HEK293 (cell line): ENCODE measurements around the gene BEST1.

ENCODE experiments used
- IKZF3 ChIP-seq: fragments of 450-650 bp; IDR thresholded peaks from 2 replicates; pipeline ENCODE4 v1.5.0; 2018; ENCODE audit warnings: missing biosample characterization, mild to moderate bottlenecking, missing genetic modification characterization, moderate library complexity
- INSM2 ChIP-seq: fragments of 450-650 bp; formaldehyde crosslinking; IDR thresholded peaks from 2 replicates; pipeline ENCODE4 v1.5.1; 2016; ENCODE audit warnings: missing biosample characterization, missing genetic modification characterization
- KLF8 ChIP-seq: fragments of 450-650 bp; formaldehyde crosslinking; IDR thresholded peaks from 2 replicates; pipeline ENCODE4 v1.5.1; 2016; ENCODE audit warnings: missing biosample characterization, missing genetic modification characterization
- KLF9 ChIP-seq: fragments of 450-650 bp; formaldehyde crosslinking; IDR thresholded peaks from 2 replicates; pipeline ENCODE4 v1.5.1; 2016; ENCODE audit warnings: missing biosample characterization, missing genetic modification characterization, low read depth
- MYNN ChIP-seq: fragments of 450-650 bp; formaldehyde crosslinking; IDR thresholded peaks from 2 replicates; pipeline ENCODE4 v1.5.1; 2016; ENCODE audit warnings: missing biosample characterization, missing genetic modification characterization, borderline replicate concordance
- OSR2 ChIP-seq: fragments of 450-650 bp; formaldehyde crosslinking; IDR thresholded peaks from 2 replicates; pipeline ENCODE4 v1.5.1; 2016; ENCODE audit warnings: missing biosample characterization, missing genetic modification characterization
- PRDM10 ChIP-seq: fragments of 450-650 bp; formaldehyde crosslinking; IDR thresholded peaks from 2 replicates; pipeline ENCODE4 v1.5.1; 2016; ENCODE audit warnings: missing biosample characterization, missing genetic modification characterization
- REST ChIP-seq: fragments of 450-650 bp; formaldehyde crosslinking; IDR thresholded peaks from 2 replicates; pipeline ENCODE4 v1.5.1; 2016; ENCODE audit warnings: missing biosample characterization, missing genetic modification characterization
- SCRT2 ChIP-seq: fragments of 450-650 bp; formaldehyde crosslinking; IDR thresholded peaks from 2 replicates; pipeline ENCODE4 v1.5.1; 2016; ENCODE audit warnings: missing biosample characterization, missing genetic modification characterization
- SP2 ChIP-seq: fragments of 450-650 bp; formaldehyde crosslinking; IDR thresholded peaks from 2 replicates; pipeline ENCODE4 v1.5.1; 2016; ENCODE audit warnings: missing biosample characterization, missing genetic modification characterization
- SP3 ChIP-seq: fragments of 450-650 bp; formaldehyde crosslinking; IDR thresholded peaks from 2 replicates; pipeline ENCODE4 v1.5.1; 2016; ENCODE audit warnings: missing biosample characterization, missing genetic modification characterization
- SP7 ChIP-seq: fragments of 450-650 bp; formaldehyde crosslinking; IDR thresholded peaks from 2 replicates; pipeline ENCODE4 v1.5.1; 2016; ENCODE audit warnings: missing biosample characterization, missing genetic modification characterization
- YY1 ChIP-seq: fragments of 450-650 bp; formaldehyde crosslinking; IDR thresholded peaks from 2 replicates; pipeline ENCODE4 v1.5.1; 2018; ENCODE audit warnings: missing biosample characterization, missing genetic modification characterization
- YY2 ChIP-seq: fragments of 450-650 bp; formaldehyde crosslinking; IDR thresholded peaks from 2 replicates; pipeline ENCODE4 v1.5.1; 2016; ENCODE audit warnings: missing biosample characterization, missing genetic modification characterization
- ZBTB8A ChIP-seq: fragments of 450-650 bp; formaldehyde crosslinking; IDR thresholded peaks from 2 replicates; pipeline ENCODE4 v1.5.1; 2016; ENCODE audit warnings: missing biosample characterization, missing genetic modification characterization
- ZEB2 ChIP-seq: fragments of 450-650 bp; formaldehyde crosslinking; IDR thresholded peaks from 2 replicates; pipeline ENCODE4 v1.5.1; 2016; ENCODE audit warnings: missing biosample characterization, missing genetic modification characterization
- ZFHX2 ChIP-seq: fragments of 450-650 bp; formaldehyde crosslinking; conservative IDR thresholded peaks from 2 replicates; pipeline ENCODE4 v1.5.1; 2016; ENCODE audit warnings: missing biosample characterization, missing genetic modification characterization
- ZFP3 ChIP-seq: fragments of 450-650 bp; formaldehyde crosslinking; IDR thresholded peaks from 2 replicates; pipeline ENCODE4 v1.5.1; 2016; ENCODE audit warnings: low read depth, missing biosample characterization, missing genetic modification characterization
- ZNF24 ChIP-seq: fragments of 450-650 bp; formaldehyde crosslinking; IDR thresholded peaks from 2 replicates; pipeline ENCODE4 v1.5.1; 2016; ENCODE audit warnings: missing biosample characterization, missing genetic modification characterization
- ZNF341 ChIP-seq: fragments of 450-650 bp; formaldehyde crosslinking; IDR thresholded peaks from 2 replicates; pipeline ENCODE4; 2016; ENCODE audit warnings: low read depth, missing biosample characterization, missing genetic modification characterization
- ZNF423 ChIP-seq: fragments of 450-650 bp; formaldehyde crosslinking; IDR thresholded peaks from 2 replicates; pipeline ENCODE4 v1.5.1; 2016; ENCODE audit warnings: missing biosample characterization, missing genetic modification characterization
- ZNF629 ChIP-seq: fragments of 450-650 bp; formaldehyde crosslinking; IDR thresholded peaks from 2 replicates; pipeline ENCODE4 v1.5.1; 2017; ENCODE audit warnings: missing biosample characterization, missing genetic modification characterization
- TF ChIP-seq, protein P1 (sequence below): fragments of 450-650 bp; formaldehyde crosslinking; IDR thresholded peaks from 2 replicates; pipeline ENCODE4 v1.5.1; 2017; ENCODE audit warnings: missing biosample characterization, missing genetic modification characterization
- TF ChIP-seq, protein P2 (sequence below): fragments of 450-650 bp; formaldehyde crosslinking; IDR thresholded peaks from 2 replicates; pipeline ENCODE4 v1.5.1; 2016; ENCODE audit warnings: missing biosample characterization, missing genetic modification characterization

The BEST1 gene

DNA sequence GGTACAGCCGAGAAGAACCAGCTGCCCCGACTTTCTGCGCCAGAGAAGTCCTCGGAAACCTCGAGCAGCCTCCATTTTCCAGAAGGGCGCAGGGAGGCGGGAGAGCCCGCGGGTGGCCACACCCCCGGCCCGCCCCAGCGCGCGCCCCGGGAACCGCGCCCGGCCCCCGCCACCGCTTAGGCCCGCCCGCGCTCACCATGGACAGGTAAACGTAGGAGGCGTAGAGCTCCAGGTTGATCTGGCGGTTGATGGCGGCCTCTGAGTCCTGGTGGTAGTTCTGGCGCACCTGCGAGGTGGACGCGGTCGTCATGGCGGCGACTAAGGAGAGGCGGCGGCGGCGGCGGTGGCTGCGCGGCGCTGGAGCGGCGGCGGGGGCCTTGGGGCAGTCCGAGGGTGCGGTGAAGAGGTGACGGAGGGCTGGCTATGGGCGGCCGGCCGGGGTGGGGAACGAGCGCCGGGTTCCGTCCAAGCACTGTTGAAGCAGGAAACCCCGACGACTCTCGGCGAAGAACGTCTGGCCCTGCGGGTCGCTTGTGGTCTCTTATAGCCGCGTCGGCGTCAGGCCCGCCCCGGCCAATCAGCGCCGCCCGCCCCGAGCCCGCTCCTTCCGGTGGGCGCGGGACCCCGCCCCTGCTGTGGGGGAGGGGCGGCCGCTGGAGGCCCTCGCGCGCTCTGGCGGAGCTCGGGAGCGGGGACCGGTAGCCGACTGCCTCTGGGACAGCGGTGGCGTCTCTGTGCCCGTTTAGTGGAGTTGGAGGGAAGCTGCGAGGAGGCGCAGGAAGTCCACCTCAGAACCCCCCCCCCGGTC is 17.2 kb downstream of the BEST1 start, which contains the start of gene FTH1 (continued):
- peak; percentile 53; the same call in 1 of the 2 replicates for TF ChIP-seq PRDM10 (tag by site-specific recombination)
- TF ChIP-seq IKZF3 (tag by site-specific recombination): peak; percentile 45; the same call in 1 of the 2 replicates
- TF ChIP-seq YY2: peak; percentile 12; the same call in 1 of the 2 replicates
- no peak for TF ChIP-seq SP7 (tag by site-specific recombination)
- no peak for TF ChIP-seq ZNF24 (tag by site-specific recombination)
- peak; percentile 54; the same call in 1 of the 2 replicates for TF ChIP-seq ZBTB8A (tag by site-specific recombination)
- peak; percentile 71; the same call in 1 of the 2 replicates for TF ChIP-seq ZEB2 (tag by site-specific recombination)
- peak; percentile 86 for TF ChIP-seq OSR2 (tag by site-specific recombination)
- TF ChIP-seq YY1 (tag by site-specific recombination): peak; percentile 61; the same call in 1 of the 2 replicates
- peak; percentile 70 for TF ChIP-seq ZFHX2 (tag by site-specific recombination)
- 0 out of 2 replicates have a peak, but pooled peaks have one; percentile 26 for TF ChIP-seq SCRT2 (tag by site-specific recombination)
- TF ChIP-seq INSM2 (tag by site-specific recombination): no peak
- peak; percentile 30; the same call in 1 of the 2 replicates for TF ChIP-seq SP3 (tag by site-specific recombination)
- TF ChIP-seq, protein P1, sequence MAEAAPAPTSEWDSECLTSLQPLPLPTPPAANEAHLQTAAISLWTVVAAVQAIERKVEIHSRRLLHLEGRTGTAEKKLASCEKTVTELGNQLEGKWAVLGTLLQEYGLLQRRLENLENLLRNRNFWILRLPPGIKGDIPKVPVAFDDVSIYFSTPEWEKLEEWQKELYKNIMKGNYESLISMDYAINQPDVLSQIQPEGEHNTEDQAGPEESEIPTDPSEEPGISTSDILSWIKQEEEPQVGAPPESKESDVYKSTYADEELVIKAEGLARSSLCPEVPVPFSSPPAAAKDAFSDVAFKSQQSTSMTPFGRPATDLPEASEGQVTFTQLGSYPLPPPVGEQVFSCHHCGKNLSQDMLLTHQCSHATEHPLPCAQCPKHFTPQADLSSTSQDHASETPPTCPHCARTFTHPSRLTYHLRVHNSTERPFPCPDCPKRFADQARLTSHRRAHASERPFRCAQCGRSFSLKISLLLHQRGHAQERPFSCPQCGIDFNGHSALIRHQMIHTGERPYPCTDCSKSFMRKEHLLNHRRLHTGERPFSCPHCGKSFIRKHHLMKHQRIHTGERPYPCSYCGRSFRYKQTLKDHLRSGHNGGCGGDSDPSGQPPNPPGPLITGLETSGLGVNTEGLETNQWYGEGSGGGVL (tag by site-specific recombination): peak; percentile 67
- TF ChIP-seq REST (tag by site-specific recombination): 0 out of 2 replicates have a peak, but pooled peaks have one; percentile 25
- peak; percentile 63; the same call in 1 of the 2 replicates for TF ChIP-seq KLF8
- 0 out of 2 replicates have a peak, but pooled peaks have one; percentile 24 for TF ChIP-seq ZNF629 (tag by site-specific recombination)
- TF ChIP-seq ZNF341 (tag by site-specific recombination): 0 out of 2 replicates have a peak, but pooled peaks have one; percentile 29
- peak; percentile 23 for TF ChIP-seq KLF9
- TF ChIP-seq ZNF423 (tag by site-specific recombination): no peak
- 0 out of 2 replicates have a peak, but pooled peaks have one; percentile 25 for TF ChIP-seq MYNN (tag by site-specific recombination)
- TF ChIP-seq ZFP3 (tag by site-specific recombination): no peak
- TF ChIP-seq, protein P2, sequence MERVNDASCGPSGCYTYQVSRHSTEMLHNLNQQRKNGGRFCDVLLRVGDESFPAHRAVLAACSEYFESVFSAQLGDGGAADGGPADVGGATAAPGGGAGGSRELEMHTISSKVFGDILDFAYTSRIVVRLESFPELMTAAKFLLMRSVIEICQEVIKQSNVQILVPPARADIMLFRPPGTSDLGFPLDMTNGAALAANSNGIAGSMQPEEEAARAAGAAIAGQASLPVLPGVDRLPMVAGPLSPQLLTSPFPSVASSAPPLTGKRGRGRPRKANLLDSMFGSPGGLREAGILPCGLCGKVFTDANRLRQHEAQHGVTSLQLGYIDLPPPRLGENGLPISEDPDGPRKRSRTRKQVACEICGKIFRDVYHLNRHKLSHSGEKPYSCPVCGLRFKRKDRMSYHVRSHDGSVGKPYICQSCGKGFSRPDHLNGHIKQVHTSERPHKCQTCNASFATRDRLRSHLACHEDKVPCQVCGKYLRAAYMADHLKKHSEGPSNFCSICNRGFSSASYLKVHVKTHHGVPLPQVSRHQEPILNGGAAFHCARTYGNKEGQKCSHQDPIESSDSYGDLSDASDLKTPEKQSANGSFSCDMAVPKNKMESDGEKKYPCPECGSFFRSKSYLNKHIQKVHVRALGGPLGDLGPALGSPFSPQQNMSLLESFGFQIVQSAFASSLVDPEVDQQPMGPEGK: peak; percentile 48; the same call in 1 of the 2 replicates
- TF ChIP-seq SP2 (tag by site-specific recombination): peak; percentile 58
